Prostate gland (tissue), 2 donors: ENCODE measurements around the gene PECR.

Experiments used
- POLR2A ChIP-seq: fragments of 450-650 bp; IDR thresholded peaks from one replicate; pipeline ENCODE4 v1.6.1; 2016; ENCODE audit warnings: antibody characterized with exemption, mild to moderate bottlenecking
- POLR2AphosphoS5 ChIP-seq: sonication (generic); formaldehyde crosslinking; IDR thresholded peaks from one replicate; pipeline ENCODE4 v1.6.1; 2017; ENCODE audit warnings: antibody characterized with exemption
- TF ChIP-seq, protein P1 (sequence below), 4 experiments: fragments of 200-600 bp in 2 of 4; fragments of 450-650 bp in 2 of 4; sonication (generic) in 2 of 4; IDR thresholded peaks; 1 replicate in 3 of 4; 2 replicates in 1 of 4; pipeline ENCODE4 v1.5.1; 2016 to 2019; ENCODE audit warnings: antibody characterized with exemption in 4 of 4, mild to moderate bottlenecking in 2 of 4, moderate library complexity in 2 of 4

- TF ChIP-seq, protein P1, sequence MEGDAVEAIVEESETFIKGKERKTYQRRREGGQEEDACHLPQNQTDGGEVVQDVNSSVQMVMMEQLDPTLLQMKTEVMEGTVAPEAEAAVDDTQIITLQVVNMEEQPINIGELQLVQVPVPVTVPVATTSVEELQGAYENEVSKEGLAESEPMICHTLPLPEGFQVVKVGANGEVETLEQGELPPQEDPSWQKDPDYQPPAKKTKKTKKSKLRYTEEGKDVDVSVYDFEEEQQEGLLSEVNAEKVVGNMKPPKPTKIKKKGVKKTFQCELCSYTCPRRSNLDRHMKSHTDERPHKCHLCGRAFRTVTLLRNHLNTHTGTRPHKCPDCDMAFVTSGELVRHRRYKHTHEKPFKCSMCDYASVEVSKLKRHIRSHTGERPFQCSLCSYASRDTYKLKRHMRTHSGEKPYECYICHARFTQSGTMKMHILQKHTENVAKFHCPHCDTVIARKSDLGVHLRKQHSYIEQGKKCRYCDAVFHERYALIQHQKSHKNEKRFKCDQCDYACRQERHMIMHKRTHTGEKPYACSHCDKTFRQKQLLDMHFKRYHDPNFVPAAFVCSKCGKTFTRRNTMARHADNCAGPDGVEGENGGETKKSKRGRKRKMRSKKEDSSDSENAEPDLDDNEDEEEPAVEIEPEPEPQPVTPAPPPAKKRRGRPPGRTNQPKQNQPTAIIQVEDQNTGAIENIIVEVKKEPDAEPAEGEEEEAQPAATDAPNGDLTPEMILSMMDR (IDR thresholded peaks at IDR 0.05), result no peak
- TF ChIP-seq POLR2AphosphoS5 (no peak), POLR2A (no peak)
These were observed 597 bp downstream of the PECR start for GRCh38 chr2:216081012-216081411.
